ENCODE results near the gene SPRYD4.

Gene SPRYD4

GRCh38 chr12:56521209-56521589, 52.8 kb downstream of the SPRYD4 start:
- DNase-seq (ENCODE audit: low read depth): no peak

- DNase-seq (ENCODE audit: low read depth): no peak
Observed at GRCh38 chr12:56521590-56522371, 53.4 kb downstream of the SPRYD4 start, which contains the start of gene RBMS2. Gene RBMS2 (plus strand): TSS chr12:56521820. CDS start chr12:56522024, 204 bp downstream.

GRCh38 chr12:56522411-56523193, 54.2 kb downstream of the SPRYD4 start:
- no peak for DNase-seq (ENCODE audit: low read depth)

- no peak for DNase-seq (ENCODE audit: low read depth)
Observed at GRCh38 chr12:56528846-56529245, 60.5 kb downstream of the SPRYD4 start.
